HG03097 (cell line): ENCODE results near the gene UPK1B.
"Not testable (repeated sequence)": the region's sequence is repeated elsewhere in the genome, so short reads cannot be mapped to it uniquely, and the experiment has no call there.

Experiments
- ATAC-seq: cut with Tn5 transposase; IDR thresholded peaks from one replicate; pipeline ENCODE4 v1.9.1; 2021; ENCODE audit not compliant: unreplicated experiment, low FRiP score

The UPK1B gene

DNA sequence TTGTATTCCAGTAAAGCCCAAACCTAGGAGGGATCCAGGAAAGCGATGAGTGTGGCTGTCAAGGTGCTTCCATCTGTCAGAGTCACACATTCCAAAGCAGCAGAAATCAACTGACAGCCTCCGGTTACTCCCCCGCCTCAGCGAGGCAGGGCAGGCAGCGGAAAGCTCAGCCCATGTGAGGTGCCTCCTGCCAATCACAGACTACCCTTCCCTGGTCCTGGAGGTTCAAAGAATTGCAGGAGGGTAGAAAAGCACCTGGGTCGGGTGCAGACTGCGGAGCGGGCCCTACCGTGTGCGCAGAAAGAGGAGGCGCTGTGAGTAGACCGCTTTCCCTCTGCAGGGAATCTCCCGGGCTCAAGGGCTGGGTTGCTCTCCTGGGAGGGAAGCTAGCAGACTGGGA, at the start of gene UPK1B:
Gene UPK1B, plus strand, starts transcription at position 274 of the 400 bp plus-strand sequence. CDS start 13,144 bp downstream, outside the sequence.
- ATAC-seq = no peak

GRCh38 chr3:119125342-119125741, 48.1 kb upstream of the UPK1B start:
- no peak for ATAC-seq

GRCh38 chr3:119125742-119126504, 47.5 kb upstream of the UPK1B start:
- no peak for ATAC-seq

GRCh38 chr3:119130291-119130690, 43.1 kb upstream of the UPK1B start:
- ATAC-seq = not testable (repeated sequence)

DNA sequence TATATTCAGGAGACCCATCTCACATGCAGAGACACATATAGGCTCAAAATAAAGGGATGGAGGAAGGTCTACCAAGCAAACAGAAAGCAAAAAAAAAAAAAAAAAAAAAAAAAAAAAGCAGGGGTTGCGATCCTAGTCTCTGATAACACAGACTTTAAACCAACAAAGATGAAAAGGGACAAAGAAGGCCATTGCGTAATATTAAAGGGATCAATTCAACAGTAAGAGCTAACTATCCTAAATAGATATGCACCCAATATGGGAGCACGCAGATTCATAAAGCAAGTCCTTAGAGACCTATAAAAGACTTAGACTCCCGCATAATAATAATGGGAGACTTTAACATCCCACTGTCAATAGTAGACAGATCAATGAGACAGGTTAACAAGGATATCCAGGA, 41.1 kb upstream of the UPK1B start:
- not testable (repeated sequence) for ATAC-seq

GRCh38 chr3:119139360-119139759, 34.0 kb upstream of the UPK1B start:
- ATAC-seq = not testable (repeated sequence)

- no peak for ATAC-seq
Observed at GRCh38 chr3:119140466-119140865, 32.9 kb upstream of the UPK1B start.

GRCh38 chr3:119145128-119145499, 28.3 kb upstream of the UPK1B start:
- no peak for ATAC-seq

DNA sequence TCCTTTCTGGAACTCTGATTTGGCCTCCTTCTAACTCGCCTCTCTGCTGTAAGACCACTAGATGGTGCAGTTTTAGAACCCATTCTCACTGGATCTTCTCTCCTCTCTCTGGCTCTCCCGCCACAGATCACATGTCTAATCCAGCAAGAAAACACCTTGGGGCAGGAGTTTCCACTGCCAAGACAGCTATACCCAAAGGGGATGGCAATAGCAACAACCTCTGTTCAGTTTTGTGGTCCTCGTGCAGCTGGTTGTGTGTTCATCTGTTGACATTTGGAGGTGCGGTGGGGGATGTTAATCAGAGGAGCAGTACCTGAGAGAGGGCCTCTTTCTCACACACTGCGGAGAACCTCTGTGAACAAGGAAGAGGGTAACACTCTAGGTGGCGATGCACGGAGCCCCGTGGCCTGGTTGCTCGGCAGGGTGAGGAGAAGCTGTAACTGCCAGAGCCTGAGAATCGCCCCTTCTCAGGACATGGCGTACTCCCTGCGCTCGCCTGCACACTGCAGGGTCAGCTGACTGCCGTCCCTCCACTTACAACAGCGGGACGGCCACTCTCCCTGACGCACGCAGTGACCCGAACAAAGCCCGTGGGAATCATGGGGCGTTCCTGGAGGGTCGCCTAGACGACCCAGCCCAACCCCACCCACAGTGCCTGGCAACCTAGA, 27.8 kb upstream of the UPK1B start, which contains the start of gene TEX55:
Gene TEX55, plus strand, starts transcription at position 666 of the 668 bp plus-strand sequence. CDS start 25 bp downstream, outside the sequence.
- no peak for ATAC-seq

GRCh38 chr3:119146578-119147375, 26.6 kb upstream of the UPK1B start:
- ATAC-seq = no peak

DNA sequence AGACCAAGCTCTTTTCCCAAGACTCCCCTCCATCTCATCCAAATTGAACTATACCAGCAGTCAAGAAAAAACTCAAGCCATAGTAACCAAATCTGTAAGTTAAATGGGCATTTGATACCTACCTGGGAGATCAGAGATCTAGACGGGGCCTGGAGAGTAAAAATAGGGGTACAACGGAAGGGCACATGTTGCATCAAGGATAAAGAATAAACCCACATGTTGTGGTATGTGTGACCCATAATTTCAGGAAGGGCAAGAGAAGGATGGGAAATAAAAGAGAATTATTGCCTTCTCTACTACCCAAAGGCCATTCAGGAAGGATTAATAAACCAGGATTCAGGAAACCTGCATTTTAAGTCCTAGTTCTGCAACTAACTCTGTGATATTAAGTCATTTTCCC, 25.9 kb upstream of the UPK1B start:
- ATAC-seq = no peak

DNA sequence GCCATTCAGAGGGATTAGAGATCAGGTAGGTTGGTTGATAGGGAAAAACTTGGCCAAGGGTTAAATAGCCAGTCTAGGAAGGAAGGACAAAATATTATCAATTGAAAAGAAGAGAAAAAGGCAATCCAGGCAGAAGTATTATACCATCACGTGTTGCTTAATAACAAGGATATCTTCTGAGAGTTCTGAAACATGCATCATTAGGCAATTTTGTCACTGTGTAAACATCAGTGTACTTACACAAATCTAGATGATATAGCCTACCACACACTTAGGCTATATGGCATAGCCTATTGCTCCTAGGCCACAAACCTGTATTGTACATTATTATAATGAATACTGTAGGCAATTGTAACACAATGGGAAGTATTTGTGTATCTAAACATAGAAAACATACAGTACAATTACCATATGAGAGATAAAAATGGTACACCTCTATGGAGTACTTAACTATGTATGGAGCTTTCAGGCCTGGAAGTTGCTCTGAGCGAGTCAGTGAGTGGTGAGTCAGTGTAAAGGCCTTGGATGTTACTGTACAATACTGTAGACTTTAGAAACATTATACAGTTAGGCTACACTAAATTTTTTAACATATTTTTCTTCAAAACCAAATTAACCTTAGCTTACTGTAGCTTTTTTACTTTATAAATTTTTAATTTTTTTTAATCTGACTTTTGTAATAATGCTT, 24.8 kb upstream of the UPK1B start:
- ATAC-seq = no peak

DNA sequence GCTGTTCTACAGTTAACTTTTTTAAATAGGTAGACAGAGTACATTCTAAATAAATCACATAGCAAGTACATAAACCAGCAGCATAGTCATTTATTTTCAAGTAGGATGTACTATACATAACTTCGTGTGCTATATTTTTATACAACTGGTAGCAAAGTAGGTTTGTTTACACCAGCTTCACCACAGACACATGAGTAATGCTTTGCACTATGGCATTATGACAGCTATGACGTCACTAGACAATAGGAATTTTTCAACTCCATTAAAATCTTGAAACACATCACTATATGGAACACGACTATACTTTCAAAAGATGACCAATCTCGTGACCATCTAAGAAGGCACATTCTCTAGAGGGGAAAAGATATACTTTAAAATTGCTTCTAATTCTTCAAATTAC, 23.9 kb upstream of the UPK1B start:
- ATAC-seq = no peak

DNA sequence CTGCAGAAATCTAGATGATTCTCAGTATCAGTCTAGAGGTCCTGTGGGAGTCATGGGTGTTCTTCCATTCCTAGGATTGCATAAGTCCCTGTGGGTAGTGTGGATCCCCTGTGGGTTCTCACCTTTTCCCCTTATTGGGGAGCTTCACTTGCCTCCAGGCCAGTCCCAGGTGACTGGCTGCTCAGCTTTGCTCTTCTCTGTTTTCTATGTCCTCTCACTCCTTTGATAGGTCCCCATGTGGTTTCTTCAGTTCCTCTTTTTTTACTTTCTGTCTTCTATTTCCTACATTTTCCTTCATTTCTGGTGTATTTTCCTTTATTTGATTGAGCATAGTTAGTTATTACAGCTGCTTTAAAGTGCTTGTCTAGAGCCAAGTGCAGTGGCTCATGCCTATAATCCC, 16.5 kb upstream of the UPK1B start:
- no peak for ATAC-seq

DNA sequence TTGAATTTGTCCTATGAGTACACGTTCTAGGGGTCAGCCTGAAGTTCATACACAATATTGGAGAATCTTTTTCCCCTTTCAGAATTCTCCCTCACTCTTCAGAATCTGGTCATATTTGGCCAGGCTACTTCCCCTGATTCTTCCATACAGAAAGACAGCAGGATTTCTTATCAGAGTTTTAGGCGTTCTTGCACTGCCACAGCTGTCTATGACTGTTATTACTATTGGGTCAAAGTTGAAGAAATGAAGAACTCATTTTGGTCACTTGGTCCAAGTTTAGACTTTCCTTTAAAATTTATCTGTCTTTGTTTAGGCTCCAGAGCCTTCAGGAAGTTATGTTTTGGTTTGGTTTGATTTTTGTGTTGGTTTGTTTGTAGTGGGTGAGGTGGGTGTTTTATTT, 15.4 kb upstream of the UPK1B start:
- no peak for ATAC-seq

DNA sequence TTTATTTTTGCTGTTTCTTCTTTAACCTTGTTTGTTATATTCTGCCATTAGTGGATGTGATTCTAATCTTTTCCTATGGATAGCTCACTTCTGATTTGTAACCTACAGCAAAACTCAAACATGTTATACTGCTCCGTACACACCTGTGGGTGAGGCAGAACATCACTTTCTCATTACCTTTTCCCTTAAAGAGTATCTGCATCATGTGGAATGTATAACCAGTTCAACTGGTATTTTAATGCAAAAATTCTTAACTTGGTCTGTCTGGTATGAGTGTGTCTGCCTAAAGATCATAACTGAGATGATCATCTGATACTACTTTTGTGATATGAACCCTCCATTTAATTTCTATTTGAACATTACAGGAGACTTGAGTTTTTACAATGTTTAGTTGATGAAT, 13.0 kb upstream of the UPK1B start:
- ATAC-seq = no peak

GRCh38 chr3:119160815-119161214, 12.6 kb upstream of the UPK1B start:
- no peak for ATAC-seq

- no peak for ATAC-seq
Observed at GRCh38 chr3:119161240-119161639, 12.2 kb upstream of the UPK1B start.

GRCh38 chr3:119164745-119165144, 8.7 kb upstream of the UPK1B start:
- ATAC-seq = not testable (repeated sequence)

DNA sequence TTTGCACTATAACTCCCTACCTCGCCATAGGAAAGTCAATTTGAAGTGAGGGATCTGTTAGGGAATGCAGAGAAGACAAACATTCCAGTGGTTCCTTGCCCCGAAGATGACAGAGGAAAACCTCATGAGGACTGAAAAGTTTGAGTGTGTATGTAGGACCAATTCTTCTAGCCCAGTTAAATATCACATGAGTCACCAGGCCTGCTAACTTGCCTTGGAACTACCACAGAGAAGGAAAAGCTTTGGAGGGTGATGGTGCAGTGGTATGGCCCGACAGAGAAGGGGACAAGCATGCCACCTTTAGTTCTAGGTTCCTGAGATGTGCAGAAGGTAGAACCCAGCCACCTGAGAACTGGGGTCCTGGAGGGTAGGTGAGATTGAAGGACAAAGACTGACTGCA, 2.6 kb upstream of the UPK1B start:
- no peak for ATAC-seq
